Measurements from ENCODE around the gene RERE. TPM values are rescaled to one million over a fixed set of nuclear protein-coding genes. Genes with fewer than 3 reads are reported as not detected.

Gene RERE
- total RNA-seq, 2 donors from 2014 or later: 144 to 174 TPM

GRCh38 chr1:8747879-8748825 is 69.3 kb downstream of the RERE start:
- TF ChIP-seq, protein P1, sequence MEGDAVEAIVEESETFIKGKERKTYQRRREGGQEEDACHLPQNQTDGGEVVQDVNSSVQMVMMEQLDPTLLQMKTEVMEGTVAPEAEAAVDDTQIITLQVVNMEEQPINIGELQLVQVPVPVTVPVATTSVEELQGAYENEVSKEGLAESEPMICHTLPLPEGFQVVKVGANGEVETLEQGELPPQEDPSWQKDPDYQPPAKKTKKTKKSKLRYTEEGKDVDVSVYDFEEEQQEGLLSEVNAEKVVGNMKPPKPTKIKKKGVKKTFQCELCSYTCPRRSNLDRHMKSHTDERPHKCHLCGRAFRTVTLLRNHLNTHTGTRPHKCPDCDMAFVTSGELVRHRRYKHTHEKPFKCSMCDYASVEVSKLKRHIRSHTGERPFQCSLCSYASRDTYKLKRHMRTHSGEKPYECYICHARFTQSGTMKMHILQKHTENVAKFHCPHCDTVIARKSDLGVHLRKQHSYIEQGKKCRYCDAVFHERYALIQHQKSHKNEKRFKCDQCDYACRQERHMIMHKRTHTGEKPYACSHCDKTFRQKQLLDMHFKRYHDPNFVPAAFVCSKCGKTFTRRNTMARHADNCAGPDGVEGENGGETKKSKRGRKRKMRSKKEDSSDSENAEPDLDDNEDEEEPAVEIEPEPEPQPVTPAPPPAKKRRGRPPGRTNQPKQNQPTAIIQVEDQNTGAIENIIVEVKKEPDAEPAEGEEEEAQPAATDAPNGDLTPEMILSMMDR (IDR thresholded peaks at IDR 0.05): no peak
- Histone ChIP-seq H3K27me3 (replicated peaks; ENCODE audit: insufficient read depth) (no peaks in the 10 kb centered on the region), H3K4me1 (ENCODE audit: control insufficient read depth in 1 of 2, low read depth in 2 of 2) (no peaks in the 10 kb centered on the region), H3K9me3 (no peaks in the 10 kb centered on the region), H3K4me3 (no peak overlapping the region), H3K36me3 (no peaks in the 10 kb centered on the region), H3K27ac (no peak overlapping the region)
- ATAC-seq (ENCODE audit: insufficient number of reproducible peaks, low FRiP score, low read depth) (no peak), DNase-seq (ENCODE audit: low spot score) (no peak)

GRCh38 chr1:8746554-8746953 is 70.9 kb downstream of the RERE start:
- H3K9me3 ChIP-seq: no peaks in the 10 kb centered on the region
- no peaks in the 10 kb centered on the region for H3K36me3 ChIP-seq
- no peak overlapping the region for H3K4me3 ChIP-seq
- H3K27ac ChIP-seq: no peak overlapping the region
- TF ChIP-seq, protein P1 (IDR thresholded peaks at IDR 0.05): no peak
- DNase-seq (ENCODE audit: low spot score) (no peak), ATAC-seq (ENCODE audit: insufficient number of reproducible peaks, low FRiP score, low read depth) (no peak)
- no peaks in the 10 kb centered on the region for H3K4me1 ChIP-seq (ENCODE audit: control insufficient read depth in 1 of 2, low read depth in 2 of 2)
- no peaks in the 10 kb centered on the region for H3K27me3 ChIP-seq (replicated peaks; ENCODE audit: insufficient read depth)

DNA sequence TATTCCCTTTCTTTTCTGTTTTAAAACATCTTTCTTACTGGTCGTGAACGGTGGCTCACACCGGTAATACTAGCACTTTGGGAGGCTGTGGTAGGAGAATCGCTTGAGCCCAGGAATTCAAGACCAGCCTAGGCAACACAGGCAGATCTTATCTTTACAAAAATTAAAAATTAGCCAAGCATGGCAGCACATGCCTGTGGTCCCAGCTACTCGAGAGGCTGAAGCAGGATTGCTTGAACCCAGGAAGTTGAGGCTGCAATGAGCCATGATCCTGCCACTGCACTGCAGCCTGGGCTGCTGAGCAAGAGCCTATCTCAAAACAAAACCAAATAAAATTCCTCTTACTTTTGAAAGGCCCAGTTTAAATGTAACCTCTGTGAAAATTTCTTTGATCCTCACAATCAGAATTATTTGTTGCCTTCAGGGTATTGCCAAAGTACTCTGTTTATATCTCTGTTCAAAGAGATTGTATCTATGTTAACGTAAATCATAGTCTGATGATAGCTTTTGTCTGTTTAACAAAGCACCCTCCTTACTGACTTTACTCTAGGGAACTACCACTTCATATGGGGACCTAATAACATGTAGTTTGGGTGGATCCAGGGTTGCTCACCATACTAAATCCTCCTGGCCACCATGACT is 71.6 kb downstream of the RERE start:
- TF ChIP-seq, protein P1 (IDR thresholded peaks at IDR 0.05): no peak
- Histone ChIP-seq H3K27me3 (replicated peaks; ENCODE audit: insufficient read depth) (no peaks in the 10 kb centered on the region), H3K4me1 (ENCODE audit: control insufficient read depth in 1 of 2, low read depth in 2 of 2) (no peaks in the 10 kb centered on the region), H3K36me3 (no peaks in the 10 kb centered on the region), H3K4me3 (no peak overlapping the region), H3K9me3 (no peaks in the 10 kb centered on the region), H3K27ac (no peak overlapping the region)
- DNase-seq (ENCODE audit: low spot score): no peak
- no peak for ATAC-seq (ENCODE audit: insufficient number of reproducible peaks, low FRiP score, low read depth)

GRCh38 chr1:8745346-8745745 is 72.1 kb downstream of the RERE start:
- H3K36me3 ChIP-seq: no peaks in the 10 kb centered on the region
- TF ChIP-seq, protein P1 (IDR thresholded peaks at IDR 0.05): no peak
- H3K9me3 ChIP-seq: no peaks in the 10 kb centered on the region
- H3K4me1 ChIP-seq (ENCODE audit: control insufficient read depth in 1 of 2, low read depth in 2 of 2): no peaks in the 10 kb centered on the region
- no peak overlapping the region for H3K27ac ChIP-seq
- no peak for DNase-seq (ENCODE audit: low spot score)
- H3K4me3 ChIP-seq: no peak overlapping the region
- no peak for ATAC-seq (ENCODE audit: insufficient number of reproducible peaks, low FRiP score, low read depth)
- H3K27me3 ChIP-seq (replicated peaks; ENCODE audit: insufficient read depth): no peaks in the 10 kb centered on the region
